ENCODE results near the gene CCDC170.

DNA sequence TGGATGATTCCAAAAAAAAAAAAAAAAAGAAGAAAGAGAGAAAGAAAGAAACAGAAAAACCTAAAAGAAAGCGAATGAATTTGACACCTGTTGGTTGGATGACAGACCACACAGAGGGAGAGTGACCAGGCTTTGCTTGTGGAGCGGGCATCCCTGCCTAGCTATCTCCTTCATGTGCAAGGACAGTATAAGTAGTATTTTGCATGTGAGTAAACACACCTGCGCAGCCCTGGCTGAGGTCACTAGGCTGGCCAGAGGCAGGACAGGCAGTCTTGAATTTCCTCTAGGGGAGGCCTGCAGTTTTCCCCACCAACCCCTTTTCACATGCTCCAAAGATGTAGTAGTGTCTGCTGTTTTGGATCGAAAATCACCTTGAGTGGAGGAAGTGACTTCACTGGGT is 126.4 kb downstream of the CCDC170 start:
- TF ChIP-seq, protein P1, sequence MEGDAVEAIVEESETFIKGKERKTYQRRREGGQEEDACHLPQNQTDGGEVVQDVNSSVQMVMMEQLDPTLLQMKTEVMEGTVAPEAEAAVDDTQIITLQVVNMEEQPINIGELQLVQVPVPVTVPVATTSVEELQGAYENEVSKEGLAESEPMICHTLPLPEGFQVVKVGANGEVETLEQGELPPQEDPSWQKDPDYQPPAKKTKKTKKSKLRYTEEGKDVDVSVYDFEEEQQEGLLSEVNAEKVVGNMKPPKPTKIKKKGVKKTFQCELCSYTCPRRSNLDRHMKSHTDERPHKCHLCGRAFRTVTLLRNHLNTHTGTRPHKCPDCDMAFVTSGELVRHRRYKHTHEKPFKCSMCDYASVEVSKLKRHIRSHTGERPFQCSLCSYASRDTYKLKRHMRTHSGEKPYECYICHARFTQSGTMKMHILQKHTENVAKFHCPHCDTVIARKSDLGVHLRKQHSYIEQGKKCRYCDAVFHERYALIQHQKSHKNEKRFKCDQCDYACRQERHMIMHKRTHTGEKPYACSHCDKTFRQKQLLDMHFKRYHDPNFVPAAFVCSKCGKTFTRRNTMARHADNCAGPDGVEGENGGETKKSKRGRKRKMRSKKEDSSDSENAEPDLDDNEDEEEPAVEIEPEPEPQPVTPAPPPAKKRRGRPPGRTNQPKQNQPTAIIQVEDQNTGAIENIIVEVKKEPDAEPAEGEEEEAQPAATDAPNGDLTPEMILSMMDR (IDR thresholded peaks at IDR 0.05): no peak
- TF ChIP-seq POLR2A (IDR thresholded peaks at IDR 0.05): no peak

Data from Peyer's patch (tissue), 4 donors.